GM12878 (cell line): ENCODE data around the gene RPS6KA5.

Source experiments
- CREB1 ChIP-seq: IDR thresholded peaks from 2 replicates; pipeline ENCODE4 v1.6.1; 2012; ENCODE audit warnings: low read depth, mild to moderate bottlenecking, inconsistent platforms
- CTCF ChIP-seq, 3 experiments: IDR thresholded peaks in 2 of 3; conservative IDR thresholded peaks in 1 of 3; 2 replicates each; pipeline ENCODE4 v1.5.1; 2011; ENCODE audit warnings: low read depth in 3 of 3, low read length in 3 of 3, mild to moderate bottlenecking in 3 of 3, control low read depth in 2 of 3, moderate library complexity in 2 of 3, inconsistent platforms in 1 of 3, mixed read lengths in 1 of 3; ENCODE audit not compliant: control insufficient read depth in 2 of 3, insufficient read depth in 1 of 3; ENCODE audit errors: extremely low read depth in 1 of 3
- GABPA ChIP-seq: IDR thresholded peaks from 2 replicates; pipeline ENCODE4 v1.6.1; 2014; ENCODE audit warnings: antibody characterized with exemption, low read depth, mild to moderate bottlenecking, inconsistent platforms
- HDGF ChIP-seq: fragments of 450-650 bp; IDR thresholded peaks from 2 replicates; pipeline ENCODE4 v1.6.1; 2016; ENCODE audit warnings: antibody characterized with exemption
- PML ChIP-seq: IDR thresholded peaks from 2 replicates; pipeline ENCODE4 v1.6.1; 2012; ENCODE audit warnings: low read length, inconsistent platforms
- POLR2AphosphoS5 ChIP-seq: IDR thresholded peaks from 2 replicates; pipeline ENCODE4 v1.6.1; 2011; ENCODE audit warnings: mild to moderate bottlenecking, low read length, inconsistent platforms
- YY1 ChIP-seq: IDR thresholded peaks from 2 replicates; pipeline ENCODE4 v1.6.1; 2011; ENCODE audit warnings: low read depth, mild to moderate bottlenecking, low read length

GRCh38 chr14:90938615-90939014 is 121.8 kb downstream of the RPS6KA5 start:
- TF ChIP-seq CTCF (IDR thresholded peaks at IDR 0.05 in 2 of 3, conservative IDR thresholded peaks at IDR 0.05 in 1 of 3; ENCODE audit: control insufficient read depth in 2 of 3, extremely low read depth in 1 of 3, insufficient read depth in 1 of 3, low read depth in 3 of 3, low read length in 3 of 3) = no peak
- no peak for TF ChIP-seq GABPA
- no peak for TF ChIP-seq CREB1
- TF ChIP-seq POLR2AphosphoS5 = no peak
- TF ChIP-seq PML = no peak
- no peak for TF ChIP-seq HDGF
- TF ChIP-seq YY1 = no peak
